Measurements from ENCODE around the gene AOX1. TPM values are rescaled to one million over a fixed set of nuclear protein-coding genes. Genes with fewer than 3 reads are reported as not detected.

The AOX1 gene
- total and polyA plus RNA-seq, 2 experiments from 2014 or later = 1.4 to 5.0 TPM

DNA sequence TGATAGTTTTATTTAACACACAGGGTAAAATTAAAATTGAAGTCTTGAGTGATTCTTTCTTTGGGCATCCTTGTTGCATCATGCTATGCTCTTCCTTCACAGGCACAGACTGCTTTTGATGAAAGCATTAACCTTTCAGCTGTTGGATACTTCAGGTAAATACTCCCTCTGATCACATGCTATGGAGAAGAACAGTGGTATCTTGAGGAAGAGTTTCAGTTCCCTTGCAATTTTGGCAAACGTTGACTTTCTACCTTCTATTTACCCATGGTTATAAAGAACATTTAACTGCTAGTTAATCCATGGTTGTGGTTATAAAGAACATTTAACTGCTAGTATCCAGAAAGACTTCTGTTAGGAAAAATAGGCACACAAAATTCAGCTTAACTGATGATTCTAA is 75.7 kb downstream of the AOX1 start:
- ATAC-seq = no peak
- Mint-ChIP-seq H3K4me1 (no peaks in the 10 kb centered on the region), H3K27me3 (ENCODE audit: insufficient read depth, low read depth, poor library complexity) (peaks cover 2% of the 10 kb centered on the region)

DNA sequence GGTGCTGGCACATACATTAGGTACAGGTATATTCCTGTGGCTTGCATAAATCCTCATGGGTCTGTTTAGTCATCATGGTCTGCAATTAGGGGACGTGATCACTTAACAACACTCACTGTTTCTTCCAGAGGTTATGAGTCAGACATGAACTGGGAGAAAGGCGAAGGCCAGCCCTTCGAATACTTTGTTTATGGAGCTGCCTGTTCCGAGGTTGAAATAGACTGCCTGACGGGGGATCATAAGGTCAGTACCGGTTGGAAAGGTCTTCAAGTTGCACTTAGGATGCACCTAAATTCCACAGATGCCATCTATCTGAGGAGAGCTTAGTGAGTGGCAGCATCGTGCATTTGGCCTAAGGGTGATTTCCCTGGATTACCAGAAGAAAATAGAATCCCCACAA is 76.9 kb downstream of the AOX1 start:
- Histone ChIP-seq H3K79me2 (replicated peaks; ENCODE audit: insufficient read depth) (no peaks in the 10 kb centered on the region), H2AFZ (no peak overlapping the region), H3F3A (replicated peaks; ENCODE audit: low read depth) (no peaks in the 10 kb centered on the region), H3K9me2 (ENCODE audit: insufficient read depth) (no peaks in the 10 kb centered on the region), H3K36me3 (ENCODE audit: insufficient read depth) (no peaks in the 10 kb centered on the region), H3K4me3 (no peak overlapping the region), H3K4me2 (no peak overlapping the region), H4K20me1 (replicated peaks; ENCODE audit: insufficient read depth) (no peaks in the 10 kb centered on the region), H3K27ac (ENCODE audit: low read depth) (no peak overlapping the region), H3K4me1 (ENCODE audit: insufficient read depth) (no peaks in the 10 kb centered on the region), H3K27me3 (ENCODE audit: insufficient read depth) (no peaks in the 10 kb centered on the region)
- peak; percentile 27 for DNase-seq (ENCODE audit: low spot score)
- ATAC-seq = no peak
- Mint-ChIP-seq H3K27ac (no peak overlapping the region), H3K4me1 (peaks cover 2% of the 10 kb centered on the region; the same call in 1 of the 3 replicates), H3K4me3 (no peak overlapping the region), H3K9me3 (no peaks in the 10 kb centered on the region), H3K36me3 (ENCODE audit: low read depth) (no peaks in the 10 kb centered on the region), H3K27me3 (ENCODE audit: insufficient read depth, low read depth, poor library complexity) (peaks cover 1% of the 10 kb centered on the region)
- TF ChIP-seq, protein P1, sequence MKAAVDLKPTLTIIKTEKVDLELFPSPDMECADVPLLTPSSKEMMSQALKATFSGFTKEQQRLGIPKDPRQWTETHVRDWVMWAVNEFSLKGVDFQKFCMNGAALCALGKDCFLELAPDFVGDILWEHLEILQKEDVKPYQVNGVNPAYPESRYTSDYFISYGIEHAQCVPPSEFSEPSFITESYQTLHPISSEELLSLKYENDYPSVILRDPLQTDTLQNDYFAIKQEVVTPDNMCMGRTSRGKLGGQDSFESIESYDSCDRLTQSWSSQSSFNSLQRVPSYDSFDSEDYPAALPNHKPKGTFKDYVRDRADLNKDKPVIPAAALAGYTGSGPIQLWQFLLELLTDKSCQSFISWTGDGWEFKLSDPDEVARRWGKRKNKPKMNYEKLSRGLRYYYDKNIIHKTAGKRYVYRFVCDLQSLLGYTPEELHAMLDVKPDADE (IDR thresholded peaks at IDR 0.05) = no peak
- TF ChIP-seq EZH2 (IDR thresholded peaks at IDR 0.05; ENCODE audit: low read depth, unreplicated experiment) (no peak), EZH2phosphoT487 (IDR thresholded peaks at IDR 0.05; ENCODE audit: unreplicated experiment) (no peak)
- TF ChIP-seq, protein P2, sequence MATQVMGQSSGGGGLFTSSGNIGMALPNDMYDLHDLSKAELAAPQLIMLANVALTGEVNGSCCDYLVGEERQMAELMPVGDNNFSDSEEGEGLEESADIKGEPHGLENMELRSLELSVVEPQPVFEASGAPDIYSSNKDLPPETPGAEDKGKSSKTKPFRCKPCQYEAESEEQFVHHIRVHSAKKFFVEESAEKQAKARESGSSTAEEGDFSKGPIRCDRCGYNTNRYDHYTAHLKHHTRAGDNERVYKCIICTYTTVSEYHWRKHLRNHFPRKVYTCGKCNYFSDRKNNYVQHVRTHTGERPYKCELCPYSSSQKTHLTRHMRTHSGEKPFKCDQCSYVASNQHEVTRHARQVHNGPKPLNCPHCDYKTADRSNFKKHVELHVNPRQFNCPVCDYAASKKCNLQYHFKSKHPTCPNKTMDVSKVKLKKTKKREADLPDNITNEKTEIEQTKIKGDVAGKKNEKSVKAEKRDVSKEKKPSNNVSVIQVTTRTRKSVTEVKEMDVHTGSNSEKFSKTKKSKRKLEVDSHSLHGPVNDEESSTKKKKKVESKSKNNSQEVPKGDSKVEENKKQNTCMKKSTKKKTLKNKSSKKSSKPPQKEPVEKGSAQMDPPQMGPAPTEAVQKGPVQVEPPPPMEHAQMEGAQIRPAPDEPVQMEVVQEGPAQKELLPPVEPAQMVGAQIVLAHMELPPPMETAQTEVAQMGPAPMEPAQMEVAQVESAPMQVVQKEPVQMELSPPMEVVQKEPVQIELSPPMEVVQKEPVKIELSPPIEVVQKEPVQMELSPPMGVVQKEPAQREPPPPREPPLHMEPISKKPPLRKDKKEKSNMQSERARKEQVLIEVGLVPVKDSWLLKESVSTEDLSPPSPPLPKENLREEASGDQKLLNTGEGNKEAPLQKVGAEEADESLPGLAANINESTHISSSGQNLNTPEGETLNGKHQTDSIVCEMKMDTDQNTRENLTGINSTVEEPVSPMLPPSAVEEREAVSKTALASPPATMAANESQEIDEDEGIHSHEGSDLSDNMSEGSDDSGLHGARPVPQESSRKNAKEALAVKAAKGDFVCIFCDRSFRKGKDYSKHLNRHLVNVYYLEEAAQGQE (IDR thresholded peaks at IDR 0.05; ENCODE audit: unreplicated experiment) = no peak

More for the DNA sequence above, 75.7 kb downstream of the AOX1 start:
- H3K4me3 ChIP-seq = no peak overlapping the region
- H3F3A ChIP-seq (replicated peaks; ENCODE audit: low read depth) = no peaks in the 10 kb centered on the region
- no peaks in the 10 kb centered on the region for H3K27me3 ChIP-seq (ENCODE audit: insufficient read depth)
- H3K9me3 Mint-ChIP-seq = no peaks in the 10 kb centered on the region
- no peak overlapping the region for H3K27ac Mint-ChIP-seq
- no peak overlapping the region for H3K4me3 Mint-ChIP-seq
- no peaks in the 10 kb centered on the region for H3K9me2 ChIP-seq (ENCODE audit: insufficient read depth)
- H3K36me3 Mint-ChIP-seq (ENCODE audit: low read depth) = no peaks in the 10 kb centered on the region
- TF ChIP-seq NANOG (IDR thresholded peaks at IDR 0.05; ENCODE audit: borderline replicate concordance) (no peak), CREB1 (CRISPR knock-in tag; IDR thresholded peaks at IDR 0.05; ENCODE audit: low read depth) (no peak), EZH2 (IDR thresholded peaks at IDR 0.05; ENCODE audit: low read depth, unreplicated experiment) (no peak), ZNF114 (CRISPR knock-in tag; IDR thresholded peaks at IDR 0.05) (no peak), EZH2phosphoT487 (IDR thresholded peaks at IDR 0.05; ENCODE audit: unreplicated experiment) (no peak), JUNB (IDR thresholded peaks at IDR 0.05; ENCODE audit: unreplicated experiment) (no peak), ZNF331 (CRISPR knock-in tag; IDR thresholded peaks at IDR 0.05; ENCODE audit: low read depth) (no peak)
- TF ChIP-seq, protein P3, sequence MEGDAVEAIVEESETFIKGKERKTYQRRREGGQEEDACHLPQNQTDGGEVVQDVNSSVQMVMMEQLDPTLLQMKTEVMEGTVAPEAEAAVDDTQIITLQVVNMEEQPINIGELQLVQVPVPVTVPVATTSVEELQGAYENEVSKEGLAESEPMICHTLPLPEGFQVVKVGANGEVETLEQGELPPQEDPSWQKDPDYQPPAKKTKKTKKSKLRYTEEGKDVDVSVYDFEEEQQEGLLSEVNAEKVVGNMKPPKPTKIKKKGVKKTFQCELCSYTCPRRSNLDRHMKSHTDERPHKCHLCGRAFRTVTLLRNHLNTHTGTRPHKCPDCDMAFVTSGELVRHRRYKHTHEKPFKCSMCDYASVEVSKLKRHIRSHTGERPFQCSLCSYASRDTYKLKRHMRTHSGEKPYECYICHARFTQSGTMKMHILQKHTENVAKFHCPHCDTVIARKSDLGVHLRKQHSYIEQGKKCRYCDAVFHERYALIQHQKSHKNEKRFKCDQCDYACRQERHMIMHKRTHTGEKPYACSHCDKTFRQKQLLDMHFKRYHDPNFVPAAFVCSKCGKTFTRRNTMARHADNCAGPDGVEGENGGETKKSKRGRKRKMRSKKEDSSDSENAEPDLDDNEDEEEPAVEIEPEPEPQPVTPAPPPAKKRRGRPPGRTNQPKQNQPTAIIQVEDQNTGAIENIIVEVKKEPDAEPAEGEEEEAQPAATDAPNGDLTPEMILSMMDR (conservative IDR thresholded peaks at IDR 0.05; ENCODE audit: low read depth in 2 of 2) = no peak
- TF ChIP-seq, protein P2 (IDR thresholded peaks at IDR 0.05; ENCODE audit: unreplicated experiment) = no peak
- H2AFZ ChIP-seq = no peak overlapping the region
- no peaks in the 10 kb centered on the region for H3K79me2 ChIP-seq (replicated peaks; ENCODE audit: insufficient read depth)
- H3K36me3 ChIP-seq (ENCODE audit: insufficient read depth) = no peaks in the 10 kb centered on the region
- no peaks in the 10 kb centered on the region for H3K4me1 ChIP-seq (ENCODE audit: insufficient read depth)
- H3K27ac ChIP-seq (ENCODE audit: low read depth) = no peak overlapping the region
- DNase-seq (ENCODE audit: low spot score) = no peak
- no peak overlapping the region for H3K4me2 ChIP-seq
- H4K20me1 ChIP-seq (replicated peaks; ENCODE audit: insufficient read depth) = no peaks in the 10 kb centered on the region

All from GM23338 (cell line).